Brain microvascular endothelial cell (primary cell): Measurements from ENCODE around the gene C16orf96.

ENCODE experiments used
- DNase-seq: peaks from one replicate; pipeline ENCODE4 v3.0.0-alpha.2; 2020
- H3K27ac ChIP-seq: fragments of 250-450 bp; sonication (Bioruptor Pico); 2 replicates; pipeline ENCODE4 v1.5.1; 2020; ENCODE audit warnings: mild to moderate bottlenecking, moderate library complexity
- H3K27me3 ChIP-seq: fragments of 250-450 bp; sonication (Bioruptor Pico); replicated peaks from 2 replicates; pipeline ENCODE4 v1.5.1; 2020; ENCODE audit warnings: mild to moderate bottlenecking
- H3K36me3 ChIP-seq: fragments of 250-450 bp; sonication (Bioruptor Pico); replicated peaks from 2 replicates; pipeline ENCODE4 v1.5.1; 2020; ENCODE audit warnings: mild to moderate bottlenecking
- H3K4me3 ChIP-seq: 2 replicates; pipeline ENCODE4 v1.5.1; 2011; ENCODE audit warnings: low read depth, mild to moderate bottlenecking, control low read depth, low read length, moderate library complexity
- in situ Hi-C: cut with HindIII; loops from 2 replicates; pipeline ENCODE4 v1.10.0; 2017; ENCODE audit warnings: low sequenced_read_pairs, low pct_ligation_motif_present
- TF ChIP-seq, protein P1 (sequence below): IDR thresholded peaks from 2 replicates; pipeline ENCODE4 v1.5.1; 2011; ENCODE audit warnings: low read depth, mild to moderate bottlenecking, moderate library complexity, low read length, control low read depth, inconsistent platforms; ENCODE audit errors: missing control alignments

The C16orf96 gene

DNA sequence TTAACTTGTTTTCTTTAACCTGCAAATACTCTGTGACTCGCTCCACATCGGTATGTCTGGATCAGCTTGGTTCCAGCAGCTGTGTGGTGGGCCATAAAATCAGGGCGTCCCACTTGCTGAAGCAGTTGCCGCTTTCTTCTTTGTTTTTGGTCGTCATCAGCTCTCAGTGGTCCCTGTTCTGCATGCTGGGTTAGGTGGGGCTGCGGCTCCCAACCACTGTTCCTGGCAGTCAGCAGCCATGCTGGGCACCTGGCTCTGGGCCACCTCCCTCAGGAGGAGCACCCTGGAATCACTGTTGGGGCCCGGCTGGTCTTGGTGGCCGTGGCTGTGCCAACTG, 91.5 kb downstream of the C16orf96 start:
- Histone ChIP-seq H3K36me3 (peaks cover 15% of the 10 kb centered on the region), H3K27me3 (no peaks in the 10 kb centered on the region), H3K27ac (no peak overlapping the region), H3K4me3 (no peak overlapping the region)
- TF ChIP-seq, protein P1, sequence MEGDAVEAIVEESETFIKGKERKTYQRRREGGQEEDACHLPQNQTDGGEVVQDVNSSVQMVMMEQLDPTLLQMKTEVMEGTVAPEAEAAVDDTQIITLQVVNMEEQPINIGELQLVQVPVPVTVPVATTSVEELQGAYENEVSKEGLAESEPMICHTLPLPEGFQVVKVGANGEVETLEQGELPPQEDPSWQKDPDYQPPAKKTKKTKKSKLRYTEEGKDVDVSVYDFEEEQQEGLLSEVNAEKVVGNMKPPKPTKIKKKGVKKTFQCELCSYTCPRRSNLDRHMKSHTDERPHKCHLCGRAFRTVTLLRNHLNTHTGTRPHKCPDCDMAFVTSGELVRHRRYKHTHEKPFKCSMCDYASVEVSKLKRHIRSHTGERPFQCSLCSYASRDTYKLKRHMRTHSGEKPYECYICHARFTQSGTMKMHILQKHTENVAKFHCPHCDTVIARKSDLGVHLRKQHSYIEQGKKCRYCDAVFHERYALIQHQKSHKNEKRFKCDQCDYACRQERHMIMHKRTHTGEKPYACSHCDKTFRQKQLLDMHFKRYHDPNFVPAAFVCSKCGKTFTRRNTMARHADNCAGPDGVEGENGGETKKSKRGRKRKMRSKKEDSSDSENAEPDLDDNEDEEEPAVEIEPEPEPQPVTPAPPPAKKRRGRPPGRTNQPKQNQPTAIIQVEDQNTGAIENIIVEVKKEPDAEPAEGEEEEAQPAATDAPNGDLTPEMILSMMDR, result no peak
- no peak for DNase-seq
- in situ Hi-C loops, result no loop called here

DNA sequence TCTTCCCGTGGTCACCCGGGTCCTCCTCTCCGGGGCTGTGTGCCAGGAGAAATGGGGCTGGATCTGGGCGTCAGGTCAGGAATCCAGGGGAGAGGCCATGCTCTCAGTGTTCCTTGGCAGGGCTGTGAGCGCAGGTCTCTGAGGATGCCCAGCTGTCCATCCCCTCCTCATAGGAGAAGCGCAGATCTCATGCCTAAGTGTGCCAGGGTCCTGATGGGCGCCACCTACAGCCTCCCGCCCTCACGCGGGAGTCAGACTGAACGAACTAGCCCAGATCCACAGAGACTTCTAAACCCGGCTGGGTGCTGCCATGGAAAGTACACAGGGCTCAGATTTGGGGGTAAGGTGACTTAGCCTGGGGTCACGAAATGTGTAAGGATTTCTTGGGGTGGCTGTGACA, 92.8 kb downstream of the C16orf96 start:
- in situ Hi-C loops, result no loop called here
- TF ChIP-seq, protein P1, result no peak
- H3K4me3 ChIP-seq, result no peak overlapping the region
- H3K27me3 ChIP-seq, result no peaks in the 10 kb centered on the region
- H3K27ac ChIP-seq, result no peak overlapping the region
- H3K36me3 ChIP-seq, result peaks cover 20% of the 10 kb centered on the region
- DNase-seq, result no peak

DNA sequence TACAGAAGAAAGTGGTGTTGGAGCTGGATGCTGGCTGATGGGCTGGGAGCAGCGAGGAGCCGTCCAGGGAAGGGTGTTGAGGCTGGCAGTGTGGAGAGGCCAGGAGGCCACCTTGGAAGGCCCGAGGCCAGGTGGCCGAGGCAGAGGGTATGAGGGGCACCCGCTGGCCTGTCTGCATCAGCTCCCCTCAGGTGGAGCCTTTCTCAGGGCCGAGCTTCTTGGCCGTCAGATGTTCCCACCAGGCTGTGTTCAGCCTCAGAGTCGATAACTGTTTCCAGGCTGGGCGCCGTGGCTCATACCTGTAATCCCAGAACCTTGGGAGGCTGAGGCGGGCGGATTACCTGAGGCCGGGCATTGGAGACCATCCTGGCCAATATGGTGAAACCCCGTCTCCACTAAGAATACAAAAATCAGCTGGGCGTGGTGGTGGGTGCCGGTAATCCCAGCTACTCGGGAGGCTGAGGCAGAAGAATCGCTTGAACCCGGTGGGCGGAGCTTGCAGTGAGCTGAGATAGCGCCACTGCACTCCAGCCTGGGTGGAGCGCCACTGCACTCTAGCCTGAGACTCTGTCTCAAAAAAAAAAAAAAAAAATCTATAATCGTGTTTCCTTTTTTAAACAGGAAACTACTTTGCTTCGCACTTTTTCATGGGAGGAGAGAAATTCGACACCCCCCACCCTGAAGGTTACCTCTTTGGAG, 93.8 kb downstream of the C16orf96 start:
- H3K27me3 ChIP-seq, result no peaks in the 10 kb centered on the region
- H3K27ac ChIP-seq, result no peak overlapping the region
- TF ChIP-seq, protein P1, result no peak
- no peak overlapping the region for H3K4me3 ChIP-seq
- peaks cover 25% of the 10 kb centered on the region for H3K36me3 ChIP-seq
- in situ Hi-C loops, result no loop called here
- DNase-seq, result no peak
